CD14-positive monocyte (primary cell): ENCODE results near the gene ITPK1. TPM values are rescaled to one million over a fixed set of nuclear protein-coding genes. Genes with fewer than 3 reads are reported as not detected.

ENCODE experiments used
- DNase-seq, 3 donors: peaks; one replicate each; pipeline ENCODE4 v3.0.0-alpha.2; 2011 to 2022
- H2AFZ ChIP-seq: 2 replicates; pipeline ENCODE4 v1.6.0; 2012; ENCODE audit warnings: mild to moderate bottlenecking, low read depth, low read length, inconsistent platforms; ENCODE audit not compliant: insufficient read depth, poor library complexity, severe bottlenecking
- H3K27ac ChIP-seq, 2 donors: 1 replicate in 1 of 2; 2 replicates in 1 of 2; pipeline ENCODE4 v1.5.1; 2012 to 2013; ENCODE audit warnings: low read length in 2 of 2, control low read depth in 1 of 2, inconsistent platforms in 1 of 2, low read depth in 1 of 2, mild to moderate bottlenecking in 1 of 2
- H3K27me3 ChIP-seq, 2 donors: one replicate each; pipeline versions ENCODE4 v1.6.0 to v1.6.1; 2011 to 2013; ENCODE audit warnings: low read length in 2 of 2; ENCODE audit not compliant: control insufficient read depth in 2 of 2, insufficient read depth in 2 of 2
- H3K36me3 ChIP-seq, 2 donors: replicated peaks in 1 of 2; 1 replicate in 1 of 2; 2 replicates in 1 of 2; pipeline versions ENCODE4 v1.5.1 to v1.6.1; 2012 to 2013; ENCODE audit warnings: low read length in 2 of 2, control low read depth in 1 of 2, inconsistent platforms in 1 of 2, mild to moderate bottlenecking in 1 of 2; ENCODE audit not compliant: insufficient read depth in 2 of 2, control insufficient read depth in 1 of 2
- H3K4me1 ChIP-seq, 2 donors: 1 replicate in 1 of 2; 2 replicates in 1 of 2; pipeline versions ENCODE4 v1.5.1 to v1.6.1; 2012 to 2013; ENCODE audit warnings: low read length in 2 of 2, control low read depth in 1 of 2, inconsistent platforms in 1 of 2, mild to moderate bottlenecking in 1 of 2, moderate library complexity in 1 of 2; ENCODE audit not compliant: insufficient read depth in 2 of 2, control insufficient read depth in 1 of 2
- H3K4me2 ChIP-seq: replicated peaks from 2 replicates; pipeline ENCODE3; 2012; ENCODE audit warnings: low read length, moderate library complexity, mild to moderate bottlenecking; ENCODE audit not compliant: poor library complexity, severe bottlenecking; ENCODE audit errors: extremely low read depth
- H3K4me3 ChIP-seq, 3 experiments: fragments of 200-600 bp in 1 of 3; sonication (generic) in 1 of 3; replicated peaks in 1 of 3; 1 replicate in 2 of 3; 2 replicates in 1 of 3; pipeline ENCODE4 v1.5.1; 2011 to 2013; ENCODE audit warnings: low read length in 3 of 3, mild to moderate bottlenecking in 3 of 3, control low read depth in 2 of 3, low read depth in 2 of 3, inconsistent platforms in 1 of 3, moderate library complexity in 1 of 3
- H3K79me2 ChIP-seq: 2 replicates; pipeline ENCODE4 v1.6.0; 2012; ENCODE audit warnings: mild to moderate bottlenecking, control low read depth, inconsistent platforms, low read length, moderate library complexity; ENCODE audit not compliant: insufficient read depth
- H3K9ac ChIP-seq: 2 replicates; pipeline ENCODE4 v1.6.0; 2017; ENCODE audit warnings: low read length, mild to moderate bottlenecking; ENCODE audit not compliant: insufficient read depth, poor library complexity, severe bottlenecking
- H3K9me3 ChIP-seq, 2 donors: replicated peaks in 1 of 2; 1 replicate in 1 of 2; 2 replicates in 1 of 2; pipeline versions ENCODE4 v1.5.1 to v1.6.1; 2012 to 2013; ENCODE audit warnings: low read length in 2 of 2, control low read depth in 1 of 2; ENCODE audit not compliant: control insufficient read depth in 1 of 2, insufficient read depth in 1 of 2
- H4K20me1 ChIP-seq: 2 replicates; pipeline ENCODE4 v1.6.0; 2012; ENCODE audit warnings: mild to moderate bottlenecking, low read length, control low read depth, moderate library complexity; ENCODE audit not compliant: insufficient read depth
- H3K27ac Mint-ChIP-seq, 7 donors: one replicate each; pipeline ENCODE4 v1.8.0; 2020; ENCODE audit warnings: mild to moderate bottlenecking in 7 of 7, mixed read lengths in 7 of 7, moderate library complexity in 6 of 7, inconsistent platforms in 2 of 7
- H3K27me3 Mint-ChIP-seq, 3 donors: one replicate each; pipeline ENCODE4 v1.8.0; 2021 to 2022; ENCODE audit warnings: low read depth in 3 of 3, mild to moderate bottlenecking in 3 of 3, mixed read lengths in 3 of 3, moderate library complexity in 3 of 3, inconsistent platforms in 1 of 3
- H3K36me3 Mint-ChIP-seq, 2 donors: one replicate each; pipeline ENCODE4 v1.8.0; 2020; ENCODE audit warnings: mixed read lengths in 2 of 2, inconsistent platforms in 1 of 2, mild to moderate bottlenecking in 1 of 2
- H3K4me1 Mint-ChIP-seq: one replicate; pipeline ENCODE4 v1.8.0; 2020; ENCODE audit warnings: mild to moderate bottlenecking, mixed read lengths
- H3K4me3 Mint-ChIP-seq, 2 donors: one replicate each; pipeline ENCODE4 v1.8.0; 2020; ENCODE audit warnings: mild to moderate bottlenecking in 2 of 2, mixed read lengths in 2 of 2, moderate library complexity in 1 of 2
- H3K9me3 Mint-ChIP-seq, 7 donors: one replicate each; pipeline ENCODE4 v1.8.0; 2020 to 2022; ENCODE audit warnings: mixed read lengths in 7 of 7, mild to moderate bottlenecking in 6 of 7, moderate library complexity in 6 of 7, inconsistent platforms in 2 of 7
- CTCF ChIP-seq: fragments of 200-600 bp; IDR thresholded peaks from one replicate; pipeline ENCODE4 v1.8.0; 2022; ENCODE audit warnings: antibody characterized with exemption, mild to moderate bottlenecking
- WGBS: methylation state at CpG from one replicate; pipeline ENCODE4 v1.1.5; 2013; ENCODE audit warnings: missing lambda C conversion rate; ENCODE audit not compliant: insufficient coverage; 5-methylcytosine and 5-hydroxymethylcytosine counted together
- intact Hi-C, 2 donors: fragments of 100-400 bp; cut with micrococcal nuclease; formaldehyde crosslinking; loops; one replicate each; pipeline versions ENCODE4 v1.15.0 to v1.15.1; 2023
- polyA plus RNA-seq, 3 donors: library from polyadenylated mRNA; depleted of rRNA in 1 of 3; unstranded in 2 of 3; stranded (reverse) in 1 of 3; fragments of 300-500 nt in 2 of 3; fragments of >200 nt in 1 of 3; fragmentation: Illumina TruSeq in 2 of 3; gene quantifications; 1 replicate in 2 of 3; 2 replicates in 1 of 3; pipeline ENCODE4 v1.2.3, GENCODE V29; 2012 to 2021

Gene ITPK1
- polyA plus RNA-seq, 3 donors, result 57.1 to 144 (median 63.0) TPM

GRCh38 chr14:92981726-92982125 lies 134.0 kb downstream of the ITPK1 start:
- Mint-ChIP-seq H3K27me3 (peaks cover 0 to 3% (median 0%) of the 10 kb centered on the region in 3 donors), H3K4me3 (no peak overlapping the region), H3K27ac (peak overlapping the region in 2 of 7 donors; percentile 10 to 28), H3K9me3 (peaks cover 36 to 53% (median 49%) of the 10 kb centered on the region in 7 donors), H3K36me3 (peaks cover 81 to 98% of the 10 kb centered on the region in 2 donors), H3K4me1 (peaks cover 12% of the 10 kb centered on the region)
- no peak for TF ChIP-seq CTCF
- H3K27me3 ChIP-seq, result no peaks in the 10 kb centered on the region
- H3K4me3 ChIP-seq, result no peak overlapping the region
- DNase-seq, result no peak
- no peak overlapping the region for H3K27ac ChIP-seq
- H3K79me2 ChIP-seq, result peaks cover 74% of the 10 kb centered on the region
- peaks cover 4 to 7% of the 10 kb centered on the region in 2 donors for H3K4me1 ChIP-seq
- peaks cover 29 to 100% of the 10 kb centered on the region in 2 donors for H3K36me3 ChIP-seq
- no peak overlapping the region for H3K9ac ChIP-seq
- 97% methylated on average over 6 of the region's 8 CpGs for WGBS
- no peak overlapping the region for H3K4me2 ChIP-seq
- peaks cover 62% of the 10 kb centered on the region for H4K20me1 ChIP-seq
- no peak overlapping the region for H2AFZ ChIP-seq
- peaks cover 49 to 53% of the 10 kb centered on the region in 2 donors for H3K9me3 ChIP-seq
- intact Hi-C loops, result no loop called here

GRCh38 chr14:92980866-92981265 lies 134.9 kb downstream of the ITPK1 start:
- H3K27me3 Mint-ChIP-seq, result peaks cover 0 to 3% (median 0%) of the 10 kb centered on the region in 3 donors
- Histone ChIP-seq H3K9me3 (peaks cover 57 to 61% of the 10 kb centered on the region in 2 donors), H2AFZ (no peak overlapping the region), H3K27me3 (no peaks in the 10 kb centered on the region), H3K4me3 (no peak overlapping the region), H4K20me1 (peaks cover 62% of the 10 kb centered on the region), H3K4me1 (peaks cover 4 to 7% of the 10 kb centered on the region in 2 donors), H3K79me2 (peaks cover 74% of the 10 kb centered on the region), H3K4me2 (no peak overlapping the region), H3K36me3 (peaks cover 34 to 100% of the 10 kb centered on the region in 2 donors), H3K9ac (no peak overlapping the region), H3K27ac (no peak overlapping the region)
- 100% methylated on average over 2 of the region's 4 CpGs for WGBS
- peaks cover 86 to 99% of the 10 kb centered on the region in 2 donors for H3K36me3 Mint-ChIP-seq
- no peak overlapping the region for H3K4me3 Mint-ChIP-seq
- no peak for TF ChIP-seq CTCF
- H3K27ac Mint-ChIP-seq, result peak overlapping the region in 4 of 7 donors; percentile 2 to 76 (median 22)
- H3K9me3 Mint-ChIP-seq, result peaks cover 43 to 61% (median 56%) of the 10 kb centered on the region in 7 donors
- no peak for DNase-seq
- intact Hi-C loops, result no loop called here
- H3K4me1 Mint-ChIP-seq, result peaks cover 12% of the 10 kb centered on the region
